HG02798 (cell line): ENCODE data around the gene ZFP92.
"Not testable (repeated sequence)": the region's sequence is repeated elsewhere in the genome, so short reads cannot be mapped to it uniquely, and the experiment has no call there.

ENCODE experiments used
- ATAC-seq: cut with Tn5 transposase; IDR thresholded peaks from one replicate; pipeline ENCODE4 v1.9.1; 2021; ENCODE audit warnings: mild to moderate bottlenecking; ENCODE audit not compliant: unreplicated experiment, poor library complexity

The ZFP92 gene

DNA sequence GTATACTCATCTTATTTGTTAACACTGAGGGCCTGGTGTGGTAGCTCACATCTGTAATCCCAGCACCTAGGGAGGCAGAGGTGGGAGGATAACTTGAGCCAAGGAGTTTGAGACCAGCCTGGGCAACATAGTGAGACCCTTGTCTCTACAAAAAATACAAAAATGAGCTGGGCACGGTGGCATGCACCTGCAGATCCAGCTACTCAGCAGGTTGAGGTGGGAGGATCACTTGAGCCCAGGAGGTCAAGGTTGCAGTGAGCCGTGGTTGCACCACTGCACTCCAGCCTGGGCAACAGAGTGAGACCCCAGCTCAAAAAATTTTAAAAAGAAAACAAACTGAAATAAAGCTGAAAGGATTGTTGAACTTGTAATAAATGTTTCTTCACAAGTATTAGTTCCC lies 26.3 kb upstream of the ZFP92 start:
- ATAC-seq = not testable (repeated sequence)

DNA sequence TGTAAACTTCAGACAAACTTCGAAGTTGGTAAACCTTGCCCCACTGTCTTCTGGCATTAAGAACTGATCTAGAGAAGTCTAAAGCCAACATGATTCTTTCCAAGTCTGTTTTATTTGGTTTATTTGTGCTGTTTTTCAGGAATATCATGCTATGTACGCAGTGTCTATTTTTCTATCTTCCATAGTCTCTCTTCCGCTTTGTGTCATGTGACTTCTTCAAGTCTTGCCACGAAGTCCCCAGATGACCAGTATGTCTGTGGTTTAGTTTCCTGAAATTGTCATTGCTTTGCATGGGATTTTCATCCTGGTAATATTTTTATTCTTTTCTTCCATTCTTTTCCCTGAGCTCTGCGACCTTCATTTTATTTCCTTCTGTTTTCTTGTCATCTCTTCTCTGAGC lies 25.2 kb upstream of the ZFP92 start:
- no peak for ATAC-seq

DNA sequence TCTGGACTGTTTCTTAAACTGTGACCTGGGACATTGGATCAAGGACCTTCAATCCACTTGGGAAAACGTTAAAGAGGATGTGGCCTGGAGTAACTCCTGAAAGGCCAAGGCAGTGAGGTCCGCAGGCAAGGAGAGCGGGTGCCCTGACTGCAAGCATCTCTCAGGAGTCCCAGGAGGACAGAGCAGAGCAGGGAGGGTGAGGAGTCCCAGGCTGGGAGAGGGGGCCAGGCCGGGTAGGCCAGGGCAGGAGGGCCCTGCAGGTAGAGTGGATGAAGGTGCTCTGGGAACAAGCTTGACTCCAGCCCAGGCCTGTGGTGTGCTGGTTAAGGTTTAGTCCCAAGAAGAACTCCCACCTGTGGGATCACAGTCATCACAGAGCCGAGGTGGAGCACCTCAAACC lies 23.9 kb upstream of the ZFP92 start:
- no peak for ATAC-seq

DNA sequence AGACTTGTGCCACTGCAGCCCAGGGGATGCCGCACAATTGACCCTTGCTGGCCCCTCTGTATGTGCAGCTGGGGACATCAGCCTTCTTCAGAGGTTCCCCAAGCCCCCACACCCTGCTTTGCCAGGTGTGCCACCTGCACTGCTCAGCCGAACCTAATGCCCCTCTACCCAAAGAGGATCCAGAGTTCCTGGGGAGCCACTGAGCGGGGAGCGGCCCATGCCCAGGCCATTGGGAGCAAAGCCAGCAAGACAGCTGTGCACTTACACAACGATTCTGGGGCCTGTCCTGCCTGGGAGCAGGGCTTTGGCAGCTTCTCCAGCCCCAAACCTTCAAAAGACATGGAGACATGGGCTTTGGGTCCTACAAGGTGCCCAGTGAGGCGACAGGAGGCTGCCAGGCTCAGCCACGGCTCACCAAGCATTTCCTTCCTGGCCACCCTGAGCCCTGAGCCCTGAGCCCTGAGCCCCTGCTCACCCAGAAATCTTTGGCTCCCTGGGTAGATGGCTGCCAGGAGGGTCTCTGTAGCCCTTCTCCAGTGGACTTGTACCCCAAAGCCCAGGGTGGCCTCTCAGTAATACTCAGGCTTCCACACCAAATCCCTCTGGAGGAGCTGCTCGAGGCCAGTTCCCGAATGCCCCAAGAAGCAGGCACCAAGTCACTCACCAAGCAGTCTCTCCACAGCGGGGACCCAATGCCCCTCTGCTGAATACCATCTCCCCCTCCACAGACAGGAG lies 23.1 kb upstream of the ZFP92 start:
- ATAC-seq = no peak

DNA sequence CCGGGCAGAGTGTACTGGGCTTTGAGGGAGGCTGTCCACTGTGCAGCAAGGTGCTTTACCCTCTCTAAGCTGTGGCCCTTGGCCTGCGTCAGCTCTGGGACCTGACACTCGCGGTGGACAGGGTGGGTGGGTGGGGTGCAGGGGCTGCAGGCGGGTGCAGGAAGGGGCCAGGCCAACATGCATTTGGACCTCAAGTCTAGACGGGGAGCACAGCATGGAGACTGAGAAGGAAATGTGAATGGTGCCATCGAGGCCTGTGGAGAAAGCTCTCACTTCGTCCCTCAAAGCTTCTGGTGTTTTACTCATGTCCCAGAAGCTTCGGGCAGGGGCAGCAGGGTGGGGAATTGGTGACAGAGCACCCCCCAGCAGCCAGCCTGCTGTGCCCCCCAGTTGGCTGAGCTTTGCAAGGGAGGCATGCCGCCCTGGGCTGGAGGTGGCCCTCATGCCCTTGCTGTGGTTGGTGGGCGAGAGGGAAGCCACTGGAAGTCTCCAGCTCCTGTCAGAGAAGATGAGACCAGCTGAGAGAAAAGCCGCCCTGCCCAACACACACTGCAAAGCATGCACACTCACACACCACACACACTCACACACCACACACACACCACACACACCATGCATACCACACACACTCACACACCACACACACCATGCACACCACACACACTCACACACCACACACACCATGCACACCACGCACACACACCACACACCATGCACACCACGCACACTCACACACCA lies 22.4 kb upstream of the ZFP92 start:
- no peak for ATAC-seq

DNA sequence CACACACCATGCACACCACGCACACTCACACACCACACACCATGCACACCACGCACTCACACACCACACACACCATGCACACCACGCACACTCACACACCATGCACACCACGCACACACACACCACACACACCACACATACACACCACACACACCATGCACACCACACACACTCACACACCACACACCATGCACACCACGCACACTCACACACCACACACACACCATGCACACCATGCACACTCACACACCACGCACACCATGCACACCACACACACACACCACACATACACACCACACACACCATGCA lies 21.9 kb upstream of the ZFP92 start:
- ATAC-seq = not testable (repeated sequence)

DNA sequence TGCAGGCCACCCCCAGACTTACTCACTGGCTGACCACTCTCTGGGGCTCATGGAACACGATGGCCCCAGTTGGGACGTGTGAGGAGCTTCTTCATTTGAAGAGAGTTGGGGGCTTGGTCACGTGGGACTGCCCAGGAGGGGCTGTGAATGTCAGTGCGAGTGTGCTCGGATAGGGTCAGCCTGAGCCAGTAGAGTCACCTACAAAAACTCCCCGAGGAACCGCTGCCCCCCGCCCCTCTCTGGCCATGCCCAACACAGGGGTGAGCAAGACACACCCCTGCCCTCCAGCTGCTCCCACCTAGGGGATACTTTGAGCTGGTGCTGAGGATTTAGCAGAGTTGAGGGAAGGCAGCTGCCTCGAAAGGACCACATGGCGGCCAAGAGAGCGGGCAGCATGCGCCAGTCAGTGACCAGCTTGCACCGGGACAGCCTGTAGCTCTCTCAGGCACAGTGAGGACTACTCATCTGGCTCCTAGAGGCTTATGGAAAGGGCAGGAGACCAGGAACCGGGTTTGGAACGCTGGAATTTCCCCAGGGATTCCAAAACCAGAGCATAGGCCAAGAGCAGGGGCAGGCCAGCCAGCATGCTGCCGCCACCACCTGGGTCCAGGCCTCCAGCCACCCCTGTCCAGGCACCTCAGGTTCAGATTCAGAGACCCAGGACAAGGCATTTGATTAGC lies 18.5 kb upstream of the ZFP92 start:
- ATAC-seq = no peak

DNA sequence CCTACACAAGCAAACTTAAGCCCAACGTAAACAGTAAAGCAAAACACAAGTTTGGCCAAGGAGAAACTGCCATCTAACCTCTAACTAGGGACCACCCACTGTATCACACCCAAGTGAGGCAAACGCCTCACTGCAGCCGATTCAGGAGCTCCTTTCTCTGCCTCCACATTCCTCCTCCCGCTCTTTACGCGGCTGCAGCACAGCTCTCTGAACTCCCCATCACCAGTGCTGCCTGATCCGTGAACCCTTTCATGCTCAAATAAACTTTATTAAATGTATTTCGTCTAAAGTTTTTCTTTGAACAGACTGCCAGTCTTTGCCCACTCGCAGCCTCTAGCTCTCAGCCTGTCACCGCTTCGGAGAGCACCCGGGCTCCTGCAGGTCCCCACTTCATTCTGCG lies 16.7 kb upstream of the ZFP92 start:
- ATAC-seq = no peak

DNA sequence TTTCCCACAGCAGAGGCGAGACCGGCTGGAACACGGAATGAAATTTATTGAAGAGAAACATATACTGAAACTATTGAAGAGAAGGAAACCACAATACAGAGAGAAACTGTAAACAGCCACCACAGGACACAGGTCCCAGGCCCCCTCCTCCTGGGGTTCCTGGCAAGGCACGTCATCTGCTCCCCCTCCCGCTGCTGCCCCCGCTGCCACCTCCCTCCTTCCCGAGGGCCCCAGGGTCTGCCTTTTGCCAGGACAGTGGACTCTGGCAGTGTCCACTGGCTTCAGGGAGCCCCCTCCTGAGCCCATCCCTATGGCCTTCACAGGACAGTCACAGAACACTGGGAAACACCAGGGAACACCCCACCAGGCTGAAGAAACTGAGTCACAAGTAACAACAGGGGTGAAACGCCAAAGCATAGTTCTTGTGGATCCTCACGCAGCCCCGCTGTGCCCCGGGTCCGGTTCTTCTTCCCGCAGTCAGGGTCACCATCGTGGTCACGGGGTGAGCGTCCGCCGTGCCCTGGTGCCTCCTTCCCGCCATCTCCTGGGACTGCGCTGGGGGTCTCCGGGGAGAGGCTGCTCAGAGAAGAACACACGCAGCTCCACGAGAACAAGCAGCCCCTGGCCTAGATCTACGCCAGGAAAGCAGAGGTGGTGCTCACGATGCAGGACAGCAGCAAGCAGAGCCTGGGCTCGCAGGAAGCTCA lies 15.5 kb upstream of the ZFP92 start:
- no peak for ATAC-seq

DNA sequence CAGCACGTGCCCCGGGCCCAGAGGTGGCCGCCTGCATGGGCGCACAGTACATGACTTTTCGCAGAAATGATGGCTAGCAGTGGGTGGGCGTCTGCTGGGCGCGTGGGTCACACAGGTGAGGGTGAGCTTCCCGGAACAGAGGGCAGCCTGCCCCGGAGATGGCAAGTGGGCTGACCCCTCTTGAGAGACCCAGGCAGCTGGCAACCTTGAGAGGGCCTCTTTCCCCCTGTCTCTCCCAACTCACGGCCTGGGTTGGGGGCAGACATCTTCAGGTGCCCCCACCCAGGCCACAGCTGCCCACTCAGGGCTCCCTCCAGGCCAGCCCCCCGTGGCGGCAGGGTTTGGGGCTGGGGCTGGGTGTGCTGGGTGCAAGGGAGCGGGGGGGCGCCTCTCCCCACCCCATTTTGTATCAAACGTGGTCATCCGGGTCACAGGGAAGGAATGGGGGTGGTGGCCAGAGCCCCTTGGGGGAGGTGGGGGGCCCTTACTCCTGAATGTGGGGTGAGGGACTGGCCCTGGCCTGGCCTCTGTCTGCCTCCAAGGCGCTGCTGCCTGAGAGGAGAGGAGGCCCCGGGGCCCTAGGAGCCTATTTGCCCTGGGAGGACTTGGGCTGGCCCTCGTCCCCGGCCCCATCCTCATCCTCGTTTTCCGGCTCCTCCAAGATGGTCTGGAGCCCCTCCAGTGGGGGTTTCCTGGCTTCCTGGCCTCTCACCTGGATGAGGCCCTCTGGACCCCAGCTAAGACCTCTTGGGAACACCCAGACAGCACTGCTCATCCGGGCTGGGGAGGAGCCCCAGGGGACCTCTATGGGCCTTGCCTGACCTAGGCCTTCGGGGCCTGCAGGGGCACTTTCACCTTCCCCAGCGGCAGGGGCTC lies 14.7 kb upstream of the ZFP92 start:
- ATAC-seq = no peak

DNA sequence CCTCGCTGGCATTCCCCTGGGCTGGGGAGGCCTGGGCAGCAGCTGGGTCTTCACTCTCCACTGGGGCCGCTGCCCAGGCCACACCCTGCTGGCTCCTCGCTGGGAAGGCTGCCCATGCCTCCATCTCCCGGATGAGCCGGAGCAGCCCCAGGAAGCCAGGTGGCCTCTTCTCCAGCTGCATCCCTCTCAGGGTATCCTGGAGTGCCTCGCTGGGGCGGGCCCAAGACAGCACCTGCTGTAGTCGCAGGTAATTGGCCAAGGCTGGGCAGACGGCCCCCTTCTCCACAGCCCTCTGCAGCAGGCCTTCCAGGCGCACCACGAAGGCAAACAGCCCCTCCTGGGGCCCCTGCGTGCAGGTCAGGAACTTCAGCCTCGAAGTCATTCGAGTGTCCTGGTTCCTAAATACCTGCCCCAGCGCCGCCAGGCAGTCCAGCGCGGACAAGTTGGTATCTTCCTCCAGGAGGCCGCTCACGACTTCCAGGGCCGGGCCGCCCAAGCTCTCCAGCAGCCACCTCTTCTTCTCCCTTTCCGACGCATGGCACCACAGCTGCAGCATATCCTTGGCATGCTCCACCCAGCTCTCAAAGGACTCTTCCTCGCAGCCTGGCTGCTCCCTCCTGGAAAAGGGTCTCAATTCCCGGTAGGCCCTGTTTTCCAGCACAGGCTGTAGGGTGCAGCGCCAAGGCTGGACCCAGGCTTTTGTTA lies 13.9 kb upstream of the ZFP92 start:
- no peak for ATAC-seq

DNA sequence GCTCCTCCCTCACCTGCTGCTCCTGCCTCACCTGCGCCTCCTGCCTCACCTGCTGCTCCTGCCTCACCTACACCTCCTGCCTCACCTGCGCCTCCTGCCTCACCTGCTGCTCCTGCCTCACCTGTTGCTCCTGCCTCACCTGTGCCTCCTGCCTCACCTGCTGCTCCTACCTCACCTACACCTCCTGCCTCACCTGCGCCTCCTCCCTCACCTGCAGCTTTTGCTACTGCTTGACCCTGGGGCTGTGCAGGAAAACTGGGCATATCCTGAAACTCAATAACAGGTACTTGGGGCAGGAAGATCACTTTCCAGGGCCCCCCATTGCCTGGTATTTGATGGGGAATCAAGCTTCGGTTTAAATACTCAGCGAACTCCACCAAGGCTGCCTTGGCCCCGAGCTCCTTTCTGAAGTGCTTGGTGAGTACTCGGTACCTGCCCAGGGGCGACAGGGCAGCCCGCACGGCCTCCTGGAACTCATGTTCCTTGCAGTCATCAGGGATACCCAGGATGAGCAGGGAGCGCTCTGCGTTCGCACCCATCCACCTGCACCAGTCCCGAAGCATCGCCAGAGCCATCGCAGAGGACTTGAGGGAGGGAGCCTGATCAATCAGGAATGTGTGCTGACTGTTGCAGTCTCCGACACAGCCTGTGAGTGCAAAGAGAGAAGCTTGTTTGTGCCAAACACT lies 12.9 kb upstream of the ZFP92 start:
- ATAC-seq = no peak

DNA sequence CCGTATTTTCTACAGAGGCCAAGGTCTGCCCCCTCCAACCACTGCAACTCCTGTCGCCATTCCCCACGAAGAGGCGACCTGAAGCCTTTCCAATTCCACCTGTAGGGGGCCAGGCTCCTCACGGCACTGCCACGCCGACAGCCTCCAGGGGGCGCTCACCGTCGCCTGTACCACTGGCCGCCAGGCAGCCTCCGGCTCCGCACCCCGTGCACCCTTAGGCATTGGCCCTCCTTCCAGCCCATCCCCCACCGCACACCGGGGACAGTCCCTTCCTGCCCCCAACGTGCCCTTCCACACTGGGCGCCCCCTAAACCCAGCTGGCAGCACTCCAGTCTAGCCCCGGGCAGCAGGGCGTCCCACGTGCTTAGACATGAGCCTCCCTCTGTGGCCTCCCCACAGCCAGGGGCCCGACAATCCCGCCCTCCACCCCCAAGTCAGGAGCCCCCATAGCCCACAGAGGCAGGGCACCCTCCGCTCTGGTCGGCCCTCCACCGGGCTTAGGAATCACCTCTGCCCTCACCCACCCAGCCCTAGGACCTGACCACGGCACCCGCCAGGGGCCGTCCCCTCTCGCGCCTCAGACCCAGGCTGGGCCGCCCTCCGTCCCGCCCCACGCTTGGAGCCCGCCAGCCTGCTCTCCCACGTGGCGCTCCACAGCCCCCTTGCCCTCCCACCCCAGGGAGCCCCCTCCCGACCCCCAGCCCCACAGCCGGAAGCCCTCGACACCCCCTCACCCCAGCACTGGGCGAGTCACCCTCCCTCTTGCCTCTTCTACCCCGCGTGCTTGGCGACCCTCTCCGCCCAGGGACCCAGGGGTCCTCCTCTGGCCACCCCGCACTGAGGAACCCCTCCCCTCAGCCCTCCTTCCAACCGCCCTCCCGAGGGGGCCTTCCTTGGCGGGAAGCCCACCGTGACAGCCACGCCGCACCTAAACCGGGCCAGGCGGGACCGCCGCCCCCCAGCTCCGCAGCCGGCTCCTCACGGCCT lies 10.8 kb upstream of the ZFP92 start:
- peak; percentile 57 for ATAC-seq

DNA sequence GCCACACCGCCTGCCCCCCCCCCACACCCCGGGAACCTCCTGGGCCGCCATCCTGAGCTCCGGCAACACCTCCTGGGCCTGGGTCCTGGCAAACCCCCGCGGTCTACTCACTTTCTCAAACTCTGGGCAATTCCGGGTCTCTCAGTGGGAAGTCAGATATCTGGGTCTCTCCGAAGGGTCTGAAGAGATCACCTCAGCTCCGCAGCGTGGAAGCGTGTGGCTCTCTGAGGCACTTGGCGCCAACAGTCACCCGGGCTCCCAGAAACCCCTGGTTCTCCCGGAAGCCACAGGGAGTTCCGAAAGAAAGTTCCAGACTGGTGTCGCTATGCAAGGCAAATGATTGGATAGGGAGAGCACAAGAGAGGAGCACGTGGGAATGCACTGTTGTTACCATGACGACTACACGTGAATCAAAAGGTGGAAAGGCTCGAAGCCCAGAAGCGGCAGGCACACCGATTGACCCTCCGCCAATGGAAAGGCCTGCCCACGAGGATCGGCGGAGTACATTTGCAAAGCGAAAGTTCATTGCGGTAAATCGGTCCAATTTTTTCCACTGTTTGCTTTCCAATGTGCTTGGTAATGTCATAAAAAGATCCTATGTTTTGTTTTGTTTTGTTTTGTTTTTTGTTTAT lies 10.0 kb upstream of the ZFP92 start, which contains the start of gene PNMA6E:
PNMA6E (minus strand) TSS at position 218 of the 632 bp plus-strand sequence. CDS start 2,501 bp downstream, outside the sequence.
- ATAC-seq = no peak

DNA sequence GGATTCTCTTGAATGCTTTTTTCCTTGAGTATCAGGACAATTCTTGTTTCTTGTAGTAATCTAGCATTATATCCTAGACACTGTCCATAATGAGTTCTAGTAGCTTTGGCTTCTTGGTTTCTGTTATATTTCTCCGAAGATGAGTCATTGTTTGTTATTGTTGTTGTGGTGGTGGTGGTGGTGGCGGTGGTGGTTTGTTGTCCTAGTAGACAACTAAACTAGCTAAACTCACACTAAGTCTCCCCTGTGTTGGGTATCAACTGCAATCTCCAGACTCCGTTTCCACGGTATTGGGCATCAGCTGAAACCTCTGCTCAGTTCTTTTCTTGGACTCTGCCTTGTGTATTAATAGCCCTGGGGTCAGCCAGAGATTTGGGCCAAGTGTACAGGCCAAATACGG lies 6.9 kb upstream of the ZFP92 start:
- not testable (repeated sequence) for ATAC-seq

DNA sequence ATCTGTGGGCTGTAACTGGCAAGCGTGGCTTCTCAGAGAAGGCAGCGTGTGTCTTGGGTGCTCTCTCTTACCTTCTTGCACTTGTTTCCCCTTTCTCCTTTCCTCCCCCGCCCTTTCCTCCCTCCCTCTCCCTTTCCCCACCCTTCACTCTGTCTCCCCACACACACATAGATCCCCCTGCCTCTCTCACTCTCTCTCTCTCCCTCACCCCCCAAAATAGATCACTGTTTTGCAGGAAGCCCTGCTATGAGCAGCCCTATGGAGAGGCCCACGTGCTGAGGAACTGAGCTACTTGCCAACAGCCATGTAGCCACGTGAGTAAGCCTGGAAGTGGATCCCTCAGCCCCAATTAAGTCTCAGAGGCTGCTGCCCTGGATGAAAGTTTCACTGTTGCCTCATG lies 5.8 kb upstream of the ZFP92 start:
- ATAC-seq = no peak

DNA sequence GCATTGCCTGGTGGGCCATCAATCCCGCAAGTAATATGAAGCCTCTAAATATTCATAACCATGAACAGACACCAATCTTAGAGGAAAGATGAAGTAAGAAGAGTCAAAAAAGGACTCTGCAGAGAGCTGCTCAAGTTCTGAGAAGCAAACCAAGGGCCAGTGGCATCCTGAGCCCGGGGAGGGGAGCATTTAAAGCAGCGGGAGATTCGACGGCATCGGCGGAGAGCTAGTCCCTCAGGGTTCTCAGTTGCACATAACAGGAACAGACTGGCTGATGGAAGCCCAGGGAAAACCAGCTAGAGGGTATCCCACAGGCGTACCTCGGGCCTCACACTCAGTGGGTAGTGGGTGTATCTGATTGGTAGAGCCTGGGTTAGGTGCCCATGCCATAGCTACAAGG lies 5.3 kb upstream of the ZFP92 start:
- no peak for ATAC-seq
